Astrocyte (in vitro differentiated cells and primary cell): Measurements from ENCODE around the gene PRH2. TPM values are rescaled to one million over a fixed set of nuclear protein-coding genes. Genes with fewer than 3 reads are reported as not detected.

Source experiments
- DNase-seq: peaks from one replicate; pipeline ENCODE4 v3.0.0-alpha.2; 2010; ENCODE audit warnings: low read depth
- FAIRE-seq: peaks from 2 replicates; lab custom pipeline; 2011; peaks lifted over from hg19 to GRCh38; lab: Jason Lieb, UNC
- H2AFZ ChIP-seq: 2 replicates; pipeline ENCODE4 v1.6.0; 2012; ENCODE audit warnings: low read depth, low read length, inconsistent platforms
- H3K27ac ChIP-seq: 2 replicates; pipeline ENCODE4 v1.5.1; 2011; ENCODE audit warnings: low read depth, low read length, inconsistent platforms
- H3K27me3 ChIP-seq: 2 replicates; pipeline ENCODE4 v1.6.0; 2011; ENCODE audit warnings: low read length, inconsistent platforms; ENCODE audit not compliant: insufficient read depth
- H3K36me3 ChIP-seq: 2 replicates; pipeline ENCODE4 v1.5.1; 2011; ENCODE audit warnings: low read length, inconsistent platforms; ENCODE audit not compliant: insufficient read depth
- H3K4me1 ChIP-seq: 2 replicates; pipeline ENCODE4 v1.5.1; 2011; ENCODE audit warnings: low read length, inconsistent platforms; ENCODE audit not compliant: insufficient read depth
- H3K4me2 ChIP-seq: 2 replicates; pipeline ENCODE4 v1.6.0; 2012; ENCODE audit warnings: low read length, inconsistent platforms
- H3K4me3 ChIP-seq: 2 replicates; pipeline ENCODE4 v1.5.1; 2011; ENCODE audit warnings: low read depth, mild to moderate bottlenecking, low read length, inconsistent platforms; ENCODE audit not compliant: insufficient read depth
- H3K79me2 ChIP-seq: 2 replicates; pipeline ENCODE4 v1.6.0; 2012; ENCODE audit warnings: mild to moderate bottlenecking, low read length, inconsistent platforms; ENCODE audit not compliant: insufficient read depth
- H3K9ac ChIP-seq: 2 replicates; pipeline ENCODE4 v1.6.0; 2012; ENCODE audit warnings: mild to moderate bottlenecking, low read length, inconsistent platforms
- H3K9me3 ChIP-seq: 2 replicates; pipeline ENCODE4 v1.5.1; 2012; ENCODE audit warnings: low read depth, mild to moderate bottlenecking, low read length, inconsistent platforms; ENCODE audit not compliant: insufficient read depth
- H4K20me1 ChIP-seq: 2 replicates; pipeline ENCODE4 v1.6.0; 2012; ENCODE audit warnings: low read length, inconsistent platforms; ENCODE audit not compliant: insufficient read depth
- H3K27ac Mint-ChIP-seq: one replicate; pipeline ENCODE4 v1.8.0; 2021; ENCODE audit warnings: mild to moderate bottlenecking, mixed read lengths; ENCODE audit not compliant: unreplicated experiment
- H3K27me3 Mint-ChIP-seq: one replicate; pipeline ENCODE4 v1.8.0; 2021; ENCODE audit warnings: low read depth, mixed read lengths; ENCODE audit not compliant: unreplicated experiment
- H3K36me3 Mint-ChIP-seq: one replicate; pipeline ENCODE4 v1.8.0; 2021; ENCODE audit warnings: low read depth, mixed read lengths; ENCODE audit not compliant: unreplicated experiment
- H3K4me1 Mint-ChIP-seq: one replicate; pipeline ENCODE4 v1.8.0; 2021; ENCODE audit warnings: low read depth, mixed read lengths; ENCODE audit not compliant: unreplicated experiment
- H3K4me3 Mint-ChIP-seq: one replicate; pipeline ENCODE4 v1.8.0; 2021; ENCODE audit warnings: mild to moderate bottlenecking, moderate library complexity, mixed read lengths; ENCODE audit not compliant: unreplicated experiment
- H3K9me3 Mint-ChIP-seq: one replicate; pipeline ENCODE4 v1.8.0; 2021; ENCODE audit warnings: mild to moderate bottlenecking, mixed read lengths; ENCODE audit not compliant: unreplicated experiment
- CTCF ChIP-seq: IDR thresholded peaks from 2 replicates; pipeline ENCODE4 v1.5.1; 2011; ENCODE audit warnings: low read depth, mild to moderate bottlenecking, inconsistent platforms, low read length, moderate library complexity; ENCODE audit not compliant: insufficient read depth
- EZH2 ChIP-seq: IDR thresholded peaks from 2 replicates; pipeline ENCODE4 v1.6.1; 2012; ENCODE audit warnings: mild to moderate bottlenecking, low read length, inconsistent platforms; ENCODE audit not compliant: insufficient read depth
- total RNA-seq: library from RNA; stranded (reverse); gene quantifications from 2 replicates; pipeline ENCODE4 v1.2.1, GENCODE V29; 2021

The PRH2 gene
- total RNA-seq, 1 donor from 2014 or later, result not detected

DNA sequence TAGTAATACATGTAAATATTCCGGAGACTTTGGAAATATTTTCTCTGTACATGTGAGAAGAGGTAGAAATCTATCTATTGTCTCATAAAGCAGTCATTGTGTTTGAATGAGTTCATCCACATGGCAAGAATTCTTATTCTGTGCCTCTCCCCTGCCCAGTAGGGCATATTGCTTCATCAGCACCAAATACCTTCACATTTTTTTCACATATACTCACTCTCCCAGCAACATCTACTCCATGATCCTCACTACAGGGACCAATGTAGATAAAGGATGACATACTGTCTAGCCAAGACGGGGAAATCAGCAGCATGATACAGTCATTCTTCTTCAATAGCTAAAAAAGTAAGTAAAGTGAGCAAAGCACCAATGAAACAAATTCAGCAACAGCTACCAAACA is 11.4 kb downstream of the PRH2 start:
- Histone ChIP-seq H3K27me3 (no peaks in the 10 kb centered on the region), H3K27ac (peak overlapping the region; percentile 84), H4K20me1 (no peaks in the 10 kb centered on the region), H3K4me1 (peaks cover 15% of the 10 kb centered on the region), H3K36me3 (no peaks in the 10 kb centered on the region), H3K79me2 (no peaks in the 10 kb centered on the region), H2AFZ (no peak overlapping the region), H3K4me2 (peak overlapping the region; percentile 9), H3K9me3 (no peaks in the 10 kb centered on the region), H3K9ac (peak overlapping the region; percentile 37), H3K4me3 (no peak overlapping the region)
- Mint-ChIP-seq H3K9me3 (peaks cover 2% of the 10 kb centered on the region), H3K4me3 (no peak overlapping the region), H3K4me1 (peaks cover 31% of the 10 kb centered on the region), H3K27ac (peak overlapping the region; percentile 97), H3K36me3 (no peaks in the 10 kb centered on the region), H3K27me3 (no peaks in the 10 kb centered on the region)
- DNase-seq, result peak; percentile 91
- FAIRE-seq, result peak; percentile 86
- TF ChIP-seq EZH2 (no peak), CTCF (no peak)

GRCh38 chr12:10941369-10941768 is 12.3 kb downstream of the PRH2 start:
- no peak overlapping the region for H3K4me2 ChIP-seq
- Mint-ChIP-seq H3K4me1 (peaks cover 31% of the 10 kb centered on the region), H3K4me3 (no peak overlapping the region), H3K36me3 (no peaks in the 10 kb centered on the region), H3K27ac (peak overlapping the region; percentile 97), H3K27me3 (no peaks in the 10 kb centered on the region), H3K9me3 (peaks cover 2% of the 10 kb centered on the region)
- no peaks in the 10 kb centered on the region for H3K27me3 ChIP-seq
- no peak for TF ChIP-seq CTCF
- H3K9me3 ChIP-seq, result no peaks in the 10 kb centered on the region
- peak overlapping the region; percentile 37 for H3K9ac ChIP-seq
- FAIRE-seq (no peak), DNase-seq (no peak)
- H3K4me1 ChIP-seq, result peaks cover 15% of the 10 kb centered on the region
- H3K79me2 ChIP-seq, result no peaks in the 10 kb centered on the region
- peak overlapping the region; percentile 84 for H3K27ac ChIP-seq
- H3K36me3 ChIP-seq, result no peaks in the 10 kb centered on the region
- H3K4me3 ChIP-seq, result no peak overlapping the region
- no peak overlapping the region for H2AFZ ChIP-seq
- no peaks in the 10 kb centered on the region for H4K20me1 ChIP-seq

DNA sequence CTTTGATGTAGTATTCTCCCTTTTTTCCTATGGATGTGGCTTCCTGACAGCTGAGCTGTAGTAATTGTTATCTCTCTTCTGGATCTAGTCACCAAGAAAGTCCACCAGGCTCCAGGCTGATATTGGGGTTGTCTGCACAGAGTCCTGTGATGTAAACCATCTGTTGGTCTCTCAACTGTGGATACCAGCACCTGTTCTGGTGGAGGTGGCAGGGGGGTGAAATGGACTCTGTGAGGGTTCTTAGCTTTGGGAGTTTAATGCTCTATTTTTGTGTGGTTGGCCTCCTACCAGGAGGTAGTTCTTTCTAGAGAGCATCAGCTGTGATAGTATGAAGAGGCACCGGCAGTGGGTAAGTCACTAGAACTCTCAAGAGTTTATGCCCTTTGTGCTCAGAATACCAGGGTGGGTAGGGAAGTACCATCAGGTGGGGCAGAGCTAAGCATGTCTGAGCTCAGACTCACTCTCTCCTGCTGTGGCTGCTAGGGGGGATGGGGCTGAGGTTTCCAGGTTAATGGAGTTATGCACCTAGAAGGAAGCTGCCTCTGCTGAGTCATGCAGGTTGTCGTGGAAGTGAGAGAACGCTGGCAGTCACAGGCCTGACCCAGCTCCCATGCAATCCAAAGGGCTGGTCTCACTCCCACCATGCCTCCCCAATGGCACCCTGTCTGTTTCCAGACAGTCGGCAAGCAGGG is 13.0 kb downstream of the PRH2 start:
- no peak overlapping the region for H3K4me3 ChIP-seq
- Mint-ChIP-seq H3K4me3 (no peak overlapping the region), H3K9me3 (peaks cover 6% of the 10 kb centered on the region), H3K27me3 (no peaks in the 10 kb centered on the region), H3K27ac (peak overlapping the region; percentile 89), H3K36me3 (no peaks in the 10 kb centered on the region), H3K4me1 (peaks cover 31% of the 10 kb centered on the region)
- peak overlapping the region; percentile 19 for H3K4me2 ChIP-seq
- H3K9ac ChIP-seq, result no peak overlapping the region
- TF ChIP-seq CTCF (no peak), EZH2 (no peak)
- peak overlapping the region; percentile 24 for H3K27ac ChIP-seq
- no peaks in the 10 kb centered on the region for H3K36me3 ChIP-seq
- peaks cover 15% of the 10 kb centered on the region for H3K4me1 ChIP-seq
- no peaks in the 10 kb centered on the region for H3K27me3 ChIP-seq
- H4K20me1 ChIP-seq, result no peaks in the 10 kb centered on the region
- no peaks in the 10 kb centered on the region for H3K9me3 ChIP-seq
- DNase-seq, result peak; percentile 27
- no peaks in the 10 kb centered on the region for H3K79me2 ChIP-seq
- no peak for FAIRE-seq
- H2AFZ ChIP-seq, result no peak overlapping the region
